HG03460 (cell line): ENCODE results near the gene IFT172.
"Not testable (repeated sequence)": the region's sequence is repeated elsewhere in the genome, so short reads cannot be mapped to it uniquely, and the experiment has no call there.

Source experiments
- ATAC-seq: cut with Tn5 transposase; IDR thresholded peaks from one replicate; pipeline ENCODE4 v1.9.1; 2021; ENCODE audit not compliant: unreplicated experiment

Gene IFT172

GRCh38 chr2:27489498-27490397 is at the start of gene IFT172:
Gene IFT172 (minus strand): TSS chr2:27489743. CDS start chr2:27489653, 90 bp downstream.
- ATAC-seq = peak; percentile 97

GRCh38 chr2:27538839-27539450 is 49.4 kb upstream of the IFT172 start:
- not testable (repeated sequence) for ATAC-seq

GRCh38 chr2:27537287-27537686 is 47.7 kb upstream of the IFT172 start:
- no peak for ATAC-seq

GRCh38 chr2:27531983-27532382 is 42.4 kb upstream of the IFT172 start:
- no peak for ATAC-seq

GRCh38 chr2:27527182-27527581 is 37.6 kb upstream of the IFT172 start:
- no peak for ATAC-seq

- no peak for ATAC-seq
These were observed 32.9 kb upstream of the IFT172 start for GRCh38 chr2:27522400-27522945.

- ATAC-seq = no peak
These were observed 30.8 kb upstream of the IFT172 start for GRCh38 chr2:27520316-27520715.

GRCh38 chr2:27518782-27519113 is 29.2 kb upstream of the IFT172 start:
- ATAC-seq = no peak

- no peak for ATAC-seq
These were observed 28.7 kb upstream of the IFT172 start for GRCh38 chr2:27518113-27518781.

GRCh38 chr2:27509326-27509725 is 19.8 kb upstream of the IFT172 start:
- no peak for ATAC-seq

- ATAC-seq = no peak
These were observed 17.8 kb upstream of the IFT172 start for GRCh38 chr2:27507293-27507692.

- no peak for ATAC-seq
These were observed 17.0 kb upstream of the IFT172 start for GRCh38 chr2:27506587-27506986.

GRCh38 chr2:27502142-27502541 is 12.6 kb upstream of the IFT172 start:
- no peak for ATAC-seq

GRCh38 chr2:27501042-27501441 is 11.5 kb upstream of the IFT172 start:
- ATAC-seq = no peak

GRCh38 chr2:27498975-27499374 is 9.4 kb upstream of the IFT172 start:
- ATAC-seq = no peak

- no peak for ATAC-seq
These were observed 7.7 kb upstream of the IFT172 start for GRCh38 chr2:27497288-27497627.

- ATAC-seq = no peak
These were observed 7.1 kb upstream of the IFT172 start, which contains the start of gene GCKR for GRCh38 chr2:27496357-27497287. Gene GCKR (plus strand): TSS chr2:27496839. CDS start chr2:27496905, 66 bp downstream.

GRCh38 chr2:27495840-27496356 is 6.4 kb upstream of the IFT172 start:
- no peak for ATAC-seq

GRCh38 chr2:27494944-27495554 is 5.5 kb upstream of the IFT172 start, which contains the start of gene FNDC4:
Gene FNDC4 (minus strand): TSS chr2:27495200. CDS start chr2:27494679, 521 bp downstream.
- ATAC-seq = no peak
